NCI-H510A (cell line): ENCODE measurements around the gene PACRG.

ENCODE experiments used
- DNase-seq: peaks from one replicate; lab custom pipeline; 2025; lab: John Stamatoyannopoulos, UW

PACRG gene

GRCh38 chr6:162710419-162710818 lies 17.4 kb upstream of the PACRG start:
- DNase-seq, result no peak

GRCh38 chr6:162710936-162711335 lies 16.8 kb upstream of the PACRG start:
- no peak for DNase-seq

DNA sequence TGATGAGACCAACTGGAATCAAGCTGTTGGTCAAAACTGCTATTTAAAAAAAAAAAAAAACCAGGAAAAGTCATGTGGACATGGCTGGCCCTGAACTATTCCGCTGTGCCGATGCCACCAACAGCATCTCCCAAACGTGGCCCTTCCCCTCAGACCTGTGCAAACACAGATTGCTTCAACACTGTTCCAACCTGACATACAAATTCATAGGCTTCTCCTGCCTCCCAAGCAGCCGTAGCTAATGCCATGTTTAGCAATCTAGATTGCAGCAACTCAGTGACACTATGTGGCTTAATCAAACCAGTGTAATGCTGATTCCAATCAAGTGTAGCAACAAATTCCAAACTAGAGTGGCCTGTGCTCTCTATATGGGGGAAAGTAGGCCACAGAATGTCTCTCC lies 16.4 kb upstream of the PACRG start:
- DNase-seq, result no peak

GRCh38 chr6:162712694-162713093 lies 15.1 kb upstream of the PACRG start:
- no peak for DNase-seq

DNA sequence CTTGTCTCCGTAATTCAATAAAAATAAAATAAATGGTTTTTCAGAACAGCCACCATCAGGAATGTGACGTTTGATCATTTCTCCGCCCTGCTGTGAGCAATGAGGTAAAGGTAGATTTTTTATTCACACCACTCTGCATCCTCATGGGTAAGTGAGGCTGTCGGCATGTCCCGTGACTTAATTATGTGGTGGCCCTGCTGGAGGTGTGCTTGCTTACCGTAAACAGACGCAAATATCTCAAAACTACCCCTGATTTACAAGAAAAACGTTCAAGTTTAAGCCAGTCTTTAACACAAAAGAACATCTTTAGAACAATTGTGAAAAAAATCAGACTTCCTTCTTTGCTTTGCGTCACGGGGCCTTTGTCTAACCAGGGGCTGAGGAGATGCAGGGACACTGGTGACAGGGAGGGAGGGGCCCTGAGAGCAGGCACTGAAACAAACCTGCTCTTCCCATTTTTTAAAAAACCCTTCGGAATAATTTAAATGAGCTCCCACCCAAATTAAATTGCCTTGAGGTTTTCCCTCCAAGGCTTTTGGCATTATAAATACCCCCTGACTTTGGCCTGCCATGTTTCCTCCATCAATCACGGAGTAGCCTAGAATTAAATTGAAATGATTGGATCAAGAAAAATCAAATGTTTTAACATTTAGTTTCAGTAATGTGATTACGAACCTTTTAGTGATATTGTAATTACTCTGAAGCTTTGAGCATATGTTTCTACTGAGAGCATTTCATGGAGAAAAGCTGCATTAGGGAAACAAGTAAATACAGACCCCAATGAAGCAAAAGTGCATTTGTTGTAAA lies 13.6 kb upstream of the PACRG start:
- DNase-seq, result no peak

- DNase-seq, result no peak
Measured at GRCh38 chr6:162715601-162716000, 12.2 kb upstream of the PACRG start.

GRCh38 chr6:162719528-162719927 lies 8.2 kb upstream of the PACRG start:
- DNase-seq, result no peak

DNA sequence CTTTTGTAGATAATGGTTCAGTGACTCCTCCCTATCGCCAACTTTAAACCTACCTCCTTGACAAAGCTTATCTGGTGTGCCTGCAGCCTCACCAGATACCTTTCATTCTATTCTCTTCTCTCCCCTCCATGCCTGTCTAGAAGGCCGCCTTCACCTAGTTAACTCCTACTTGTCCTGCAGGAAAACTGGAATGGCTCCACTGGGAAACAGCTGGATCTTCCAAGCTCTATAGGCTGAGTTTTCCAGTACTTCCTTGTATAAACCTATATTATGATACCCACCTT lies 6.4 kb upstream of the PACRG start:
- DNase-seq, result no peak

DNA sequence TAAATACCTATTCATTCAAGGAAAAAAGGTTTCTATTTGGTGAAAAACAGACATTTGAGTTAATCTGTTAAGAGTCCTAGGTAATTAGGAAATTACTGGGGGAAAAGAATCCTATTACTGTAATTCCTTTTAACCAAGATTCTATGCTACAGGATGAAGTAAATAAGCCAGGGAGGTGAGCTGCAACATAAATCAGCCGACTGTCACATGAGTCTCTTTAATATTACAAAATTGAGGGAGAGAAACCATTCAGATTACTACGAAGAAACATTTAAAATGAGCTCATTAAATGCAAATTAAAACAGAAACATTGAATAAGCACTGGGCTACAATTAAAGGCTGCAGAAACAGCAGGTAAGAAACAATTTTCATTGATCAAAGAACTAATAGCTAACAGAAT lies 5.5 kb upstream of the PACRG start:
- DNase-seq, result no peak

GRCh38 chr6:162722633-162723032 lies 5.1 kb upstream of the PACRG start:
- DNase-seq, result no peak

- DNase-seq, result no peak
Measured at GRCh38 chr6:162726947-162727321, 840 bp upstream of the PACRG start.

DNA sequence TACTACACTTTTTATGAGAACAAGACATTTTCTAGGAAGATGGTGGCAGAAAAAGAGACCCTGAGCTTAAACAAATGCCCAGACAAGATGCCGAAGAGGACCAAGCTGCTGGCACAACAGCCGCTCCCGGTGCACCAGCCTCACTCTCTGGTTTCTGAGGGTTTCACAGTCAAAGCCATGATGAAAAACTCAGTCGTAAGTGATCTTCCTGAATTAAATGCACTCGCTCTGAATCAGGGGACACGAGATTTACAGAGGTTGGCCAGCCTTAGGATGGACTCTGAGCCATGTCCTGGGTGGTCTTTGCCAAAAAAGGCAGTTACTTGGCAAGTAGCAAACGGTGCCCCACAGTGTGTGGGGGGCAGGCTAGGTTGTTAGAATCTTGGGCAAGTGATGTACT lies 423 bp downstream of the PACRG start:
- no peak for DNase-seq

DNA sequence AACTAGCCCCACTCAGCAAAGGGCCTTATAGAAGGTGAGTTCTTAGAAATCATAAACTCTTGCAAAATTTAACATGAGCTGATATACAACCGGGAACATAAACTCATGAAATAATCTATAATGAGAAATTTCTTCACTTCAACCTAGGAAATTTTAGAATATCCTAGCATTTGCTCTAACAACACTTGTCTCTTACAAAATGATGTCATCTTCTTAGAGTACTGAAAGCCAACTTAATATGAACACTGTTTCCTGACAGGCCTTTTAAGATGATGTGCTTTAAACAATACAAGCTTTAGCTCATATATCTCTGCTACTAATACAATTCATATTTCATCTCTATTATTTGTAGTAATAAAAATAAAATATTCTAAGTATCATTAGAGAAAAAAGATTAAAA lies 932 bp downstream of the PACRG start:
- DNase-seq, result no peak

DNA sequence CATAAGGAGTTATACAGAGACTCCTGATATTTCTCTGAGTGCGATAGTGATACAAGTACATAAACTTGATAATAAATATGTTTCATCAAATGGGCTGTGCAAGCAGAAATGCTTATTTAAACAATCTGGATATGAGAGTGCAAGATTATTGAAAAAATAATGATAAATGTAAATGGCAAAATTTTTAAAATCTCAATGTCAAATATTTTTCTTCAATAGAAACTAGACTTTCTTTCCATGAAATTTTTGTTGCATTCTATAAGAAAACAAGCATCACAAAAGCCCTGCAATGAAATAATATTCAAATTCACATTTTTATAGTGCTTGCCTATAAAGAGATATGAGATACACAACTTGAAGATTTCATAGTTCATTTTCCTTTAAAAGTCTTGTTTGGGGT lies 2.7 kb downstream of the PACRG start:
- no peak for DNase-seq

GRCh38 chr6:162733489-162733888 lies 5.7 kb downstream of the PACRG start:
- DNase-seq, result no peak

- DNase-seq, result no peak
Measured at GRCh38 chr6:162736961-162737360, 9.2 kb downstream of the PACRG start.

GRCh38 chr6:162750776-162751175 lies 23.0 kb downstream of the PACRG start:
- DNase-seq, result no peak

DNA sequence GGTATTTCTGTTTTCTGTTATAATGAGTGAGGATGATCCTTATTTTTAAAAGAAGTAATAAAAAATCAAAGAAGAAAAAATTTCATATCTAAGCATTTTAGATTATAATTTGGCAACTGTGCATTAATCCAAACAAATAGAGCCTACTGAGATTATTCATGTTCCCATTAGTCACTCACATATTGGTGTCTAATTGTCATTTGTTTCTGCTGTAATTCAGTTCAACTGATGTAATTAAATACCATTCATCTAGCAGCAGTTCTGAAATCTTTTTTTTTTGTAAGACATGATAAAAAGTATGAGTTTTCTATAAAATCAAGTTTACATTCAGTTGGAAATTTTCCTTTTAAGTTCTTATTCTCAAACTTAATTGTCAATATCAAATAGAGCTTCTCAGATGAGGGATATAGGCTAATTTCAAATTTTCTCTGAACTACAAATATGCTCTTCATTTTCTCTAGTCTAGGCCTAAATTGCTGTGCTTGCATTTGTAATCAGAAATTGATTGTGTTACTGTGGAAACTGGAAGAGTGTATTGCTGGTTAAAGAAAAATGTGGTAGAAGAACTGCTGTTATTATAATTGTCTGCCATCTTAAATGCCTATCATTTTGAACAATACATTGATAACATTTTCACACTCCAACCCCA lies 23.6 kb downstream of the PACRG start:
- no peak for DNase-seq

DNA sequence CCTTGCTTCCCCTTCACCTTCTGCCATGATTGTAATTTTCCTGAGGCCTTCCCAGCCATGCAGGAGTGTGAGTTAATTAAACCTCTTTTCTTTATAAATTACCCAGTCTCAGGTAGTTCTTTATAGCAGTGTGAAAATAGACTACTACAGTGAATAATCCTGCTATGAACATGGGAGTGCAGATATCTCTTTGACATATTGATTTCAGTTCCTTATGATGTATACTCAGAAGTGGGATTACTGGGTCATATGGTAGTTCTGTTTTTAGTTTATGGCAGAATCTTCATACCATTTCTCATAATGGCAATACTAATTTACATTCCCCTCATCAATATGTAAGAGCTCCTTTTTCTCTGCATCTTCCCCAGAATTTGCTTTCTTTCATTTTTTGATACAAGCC lies 26.0 kb downstream of the PACRG start:
- DNase-seq, result no peak

- DNase-seq, result no peak
Measured at GRCh38 chr6:162770136-162770535, 42.4 kb downstream of the PACRG start.

DNA sequence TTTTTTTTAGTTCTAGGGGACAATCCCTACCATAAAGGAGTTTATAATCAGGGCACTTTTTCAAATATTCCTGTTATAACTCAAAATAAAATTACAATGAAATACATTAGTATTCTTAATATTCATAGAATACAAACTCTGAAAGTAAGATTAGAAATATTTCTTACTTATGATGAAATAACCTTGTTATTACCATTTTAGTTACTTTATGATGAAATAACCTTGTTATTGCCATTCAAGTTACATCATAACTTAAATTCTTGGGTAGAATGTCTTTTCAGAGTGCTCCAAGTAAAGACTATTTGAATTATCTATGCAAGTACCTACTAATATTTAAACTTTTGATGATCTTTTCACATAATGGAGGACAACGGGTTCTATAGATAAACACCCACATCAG lies 43.2 kb downstream of the PACRG start:
- DNase-seq, result no peak

- DNase-seq, result no peak
Measured at GRCh38 chr6:162772466-162772865, 44.7 kb downstream of the PACRG start.

GRCh38 chr6:162773996-162774395 lies 46.2 kb downstream of the PACRG start:
- DNase-seq, result no peak

DNA sequence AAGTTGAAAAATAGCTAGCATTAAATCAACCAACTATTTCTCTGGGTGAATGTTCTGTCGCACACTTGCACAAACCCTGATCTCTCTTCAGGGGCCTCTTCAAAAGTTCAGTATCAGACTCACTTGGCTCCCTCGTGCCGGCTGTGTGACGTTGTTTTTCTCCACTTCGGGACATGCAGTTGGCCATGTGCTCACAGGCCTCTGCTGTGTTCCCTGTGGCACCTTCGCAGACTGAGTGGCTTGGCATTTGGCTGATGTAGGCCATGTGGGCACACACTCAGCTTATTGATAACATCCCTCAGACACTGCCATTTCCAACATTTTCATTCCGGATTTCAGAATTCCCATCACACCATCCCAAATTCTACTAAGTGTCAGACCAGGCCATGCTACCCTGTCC lies 49.3 kb downstream of the PACRG start:
- no peak for DNase-seq
